Left lobe of liver (tissue), 2 donors: ENCODE results near the gene FTO. TPM values are rescaled to one million over a fixed set of nuclear protein-coding genes. Genes with fewer than 3 reads are reported as not detected.

Experiments
- ATAC-seq: fragments of 200-7000 bp; cut with Tn5 transposase; one replicate; pipeline ENCODE4 v1.9.1; 2020; ENCODE audit warnings: mild to moderate bottlenecking, moderate library complexity
- DNase-seq: peaks from one replicate; pipeline ENCODE4 v3.0.0-alpha.2; 2020; ENCODE audit warnings: low spot score
- total RNA-seq: library from RNA; stranded (reverse); gene quantifications from one replicate; pipeline ENCODE4 v1.2.1, GENCODE V29; 2021
- donor health status: DM: no; HTN: no; CAD: no; lungs with moderate emphysema.
- donor health status: DM: no; HTN: yes; CAD: no.

The FTO gene
- total RNA-seq, 1 donor from 2014 or later = 29.9 TPM

DNA sequence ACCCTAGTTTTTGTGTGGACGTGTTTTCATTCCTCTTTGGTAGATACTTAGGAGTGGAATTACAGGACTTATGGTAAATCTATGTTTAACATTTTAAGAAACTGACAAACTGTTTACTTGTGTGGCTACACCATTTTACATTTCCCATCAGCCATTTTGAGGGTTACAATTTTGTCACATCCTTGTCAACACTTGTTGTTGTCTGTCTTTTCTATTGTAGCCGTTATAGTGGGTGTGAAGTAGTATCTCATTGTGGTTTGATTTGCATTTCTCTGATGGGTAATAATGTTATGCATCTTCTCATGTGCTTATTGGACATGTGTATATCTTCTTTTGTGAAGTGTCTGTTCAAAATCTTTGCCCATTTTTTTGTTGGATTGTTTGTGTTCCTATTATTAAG lies 4.5 kb downstream of the FTO start:
- ATAC-seq (no peak), DNase-seq (no peak)

DNA sequence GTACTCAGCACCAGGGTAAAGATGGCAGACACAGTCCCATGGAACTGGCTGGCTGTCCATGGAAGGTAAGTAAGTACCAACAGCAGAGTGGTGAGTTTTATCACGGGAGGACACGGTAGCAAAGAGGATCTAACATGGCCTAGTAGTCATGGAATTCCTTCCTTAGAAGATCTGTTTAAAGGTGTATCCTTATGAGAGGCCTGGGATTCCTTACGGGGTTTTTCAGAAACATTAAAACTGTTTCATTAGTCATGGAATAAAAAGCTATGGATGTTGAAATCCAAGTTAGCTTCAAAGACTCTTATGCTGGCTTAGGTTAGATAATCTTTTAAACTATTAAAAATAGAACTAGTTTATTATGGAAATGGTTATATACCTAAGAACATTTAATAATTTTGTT lies 7.4 kb downstream of the FTO start:
- ATAC-seq (no peak), DNase-seq (no peak)

DNA sequence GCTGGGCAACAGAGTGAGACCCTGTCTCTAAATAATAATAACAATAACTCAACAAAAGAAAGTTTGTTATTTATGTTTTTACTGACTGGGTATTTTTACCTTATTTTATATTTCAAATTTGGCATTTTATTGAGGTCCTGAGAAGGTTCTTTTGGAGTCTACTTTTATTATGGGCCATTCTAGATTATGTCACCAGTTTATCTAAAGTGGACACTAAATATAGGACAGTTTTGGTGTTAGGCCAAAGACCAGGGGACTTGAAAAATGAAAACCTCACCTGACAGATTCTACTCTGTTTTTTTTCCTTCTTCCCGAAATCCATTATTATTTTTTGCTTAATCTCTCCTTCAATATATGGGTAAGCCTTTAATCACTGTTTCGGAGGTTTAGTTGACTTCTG lies 8.1 kb downstream of the FTO start:
- no peak for ATAC-seq
- no peak for DNase-seq

DNA sequence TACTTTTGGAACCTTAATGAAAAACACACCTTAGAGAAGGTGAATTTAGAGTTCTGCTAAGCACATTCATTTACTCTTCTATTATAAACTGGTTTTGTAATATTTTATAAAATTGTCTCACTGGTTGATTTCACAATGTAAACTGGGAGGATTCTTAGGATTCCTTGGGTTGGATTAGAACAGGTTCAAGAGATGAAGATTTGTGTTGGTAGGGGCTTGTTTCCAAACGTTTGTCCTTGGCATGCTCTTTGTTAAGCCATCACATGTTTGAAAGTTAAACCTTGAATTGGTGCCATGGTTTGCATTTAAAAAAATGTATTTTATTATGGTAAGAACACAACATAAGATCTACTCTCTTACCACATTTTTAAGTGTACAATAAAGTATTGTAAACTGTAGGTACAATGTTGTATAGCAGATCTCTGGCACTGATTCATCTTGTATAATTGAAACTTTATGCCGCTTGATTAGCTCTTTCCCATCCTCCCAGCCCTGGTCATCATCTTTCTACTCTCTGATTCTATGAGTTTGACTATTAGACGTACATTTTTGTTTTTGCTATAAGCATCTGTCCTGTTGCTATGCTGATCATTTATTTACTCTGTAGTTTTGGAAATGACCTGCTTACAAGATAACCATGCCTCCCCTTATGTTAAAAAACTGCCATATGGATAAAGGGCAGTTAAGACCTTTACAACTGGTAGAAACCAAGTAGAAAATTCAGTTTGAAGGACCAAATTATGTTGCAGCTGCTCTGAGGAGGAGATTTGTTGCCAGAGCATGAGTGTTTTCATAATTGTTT lies 9.6 kb downstream of the FTO start:
- DNase-seq (no peak), ATAC-seq (no peak)

DNA sequence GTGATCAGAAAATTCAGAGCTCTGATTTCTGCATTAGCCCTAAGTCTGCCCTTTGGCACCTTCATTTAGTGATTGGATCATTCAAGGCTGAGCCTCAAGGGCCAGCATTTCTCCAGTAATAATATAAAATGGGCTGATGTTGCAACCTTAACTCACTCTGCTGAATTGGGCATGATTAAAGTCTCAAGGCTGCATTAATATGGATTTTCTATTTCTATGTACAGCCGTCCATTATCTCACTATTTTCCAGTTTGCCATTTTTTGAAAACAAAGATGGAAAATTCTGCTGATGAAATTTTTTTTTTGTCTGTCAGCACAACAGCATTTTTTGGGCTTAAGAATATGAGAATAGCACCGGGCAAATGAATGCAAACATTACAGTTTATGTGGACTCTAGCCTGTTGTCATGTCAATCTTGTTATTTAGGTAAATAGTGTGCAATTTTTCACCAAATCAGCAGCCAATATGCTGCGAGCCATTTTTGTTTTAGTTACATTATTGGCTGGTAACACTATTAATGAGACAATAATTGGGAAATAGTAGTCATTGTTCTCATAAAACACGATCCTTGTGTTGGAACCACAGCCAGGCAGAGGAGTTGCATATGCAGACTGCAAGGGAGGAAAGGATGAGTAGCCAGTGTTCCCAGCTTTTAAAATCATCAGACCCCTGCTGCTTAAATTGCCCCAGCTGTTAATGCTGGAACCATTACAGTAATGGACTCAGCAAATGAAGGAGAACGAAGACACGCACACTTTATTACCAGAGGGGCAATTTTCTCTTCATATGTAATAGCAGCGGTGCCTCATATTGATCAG lies 10.5 kb downstream of the FTO start:
- ATAC-seq = no peak
- DNase-seq = no peak

DNA sequence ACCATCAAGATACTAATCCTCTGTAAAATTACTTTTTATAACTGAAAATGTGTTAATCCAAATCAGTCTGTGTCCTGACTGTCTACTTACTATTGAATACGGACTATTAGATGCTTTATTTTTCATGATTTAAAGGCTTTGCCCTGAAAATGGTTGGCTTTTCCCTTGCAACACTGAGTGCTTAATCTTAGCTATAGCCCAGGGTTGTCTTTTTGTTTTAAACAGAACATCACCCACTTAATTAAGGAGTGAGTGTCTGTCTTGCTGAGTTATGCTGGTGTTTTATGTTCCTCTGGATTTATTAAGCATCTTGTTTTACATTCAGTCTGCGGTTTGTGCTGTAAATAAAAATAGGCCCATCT lies 11.0 kb downstream of the FTO start:
- no peak for ATAC-seq

DNA sequence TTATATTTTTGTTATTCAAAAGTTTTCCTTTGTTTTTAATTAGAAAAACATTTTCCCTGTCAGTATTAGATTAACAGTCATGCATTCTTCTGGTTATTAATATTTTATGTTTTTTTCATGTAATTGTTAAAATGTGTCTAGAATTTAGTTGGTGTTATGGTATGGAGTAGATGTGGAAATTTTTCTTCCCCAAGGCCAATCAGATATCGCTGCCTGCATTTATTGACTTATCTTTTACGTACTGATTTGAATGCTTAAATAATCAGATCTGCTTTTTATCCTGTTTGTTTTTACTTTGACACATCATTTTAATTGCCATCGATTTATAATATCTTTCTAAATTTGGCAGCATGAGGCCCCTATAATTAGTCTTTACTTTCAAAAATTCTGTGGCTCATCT lies 13.6 kb downstream of the FTO start:
- ATAC-seq = no peak
- DNase-seq = no peak

More for the DNA sequence above, 11.0 kb downstream of the FTO start:
- no peak for DNase-seq

DNA sequence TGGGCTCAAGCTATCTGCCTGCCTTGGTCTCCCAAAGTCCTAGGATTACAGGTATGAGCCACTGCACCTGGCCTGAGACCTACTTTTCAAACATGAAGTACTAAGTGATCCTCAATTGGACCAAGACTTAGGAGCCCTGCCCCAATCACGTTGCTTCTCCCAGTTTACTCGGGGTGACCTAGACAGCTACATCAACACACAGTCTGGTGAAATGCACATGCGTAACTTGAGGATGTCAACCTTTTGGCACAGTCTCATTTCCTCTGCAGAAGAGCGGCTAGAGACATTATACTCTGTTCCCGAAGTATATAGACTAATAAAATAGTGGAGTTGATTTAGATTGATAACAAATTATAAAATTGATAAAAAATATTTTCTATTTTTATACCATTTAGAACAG lies 17.1 kb downstream of the FTO start:
- ATAC-seq (no peak), DNase-seq (no peak)

DNA sequence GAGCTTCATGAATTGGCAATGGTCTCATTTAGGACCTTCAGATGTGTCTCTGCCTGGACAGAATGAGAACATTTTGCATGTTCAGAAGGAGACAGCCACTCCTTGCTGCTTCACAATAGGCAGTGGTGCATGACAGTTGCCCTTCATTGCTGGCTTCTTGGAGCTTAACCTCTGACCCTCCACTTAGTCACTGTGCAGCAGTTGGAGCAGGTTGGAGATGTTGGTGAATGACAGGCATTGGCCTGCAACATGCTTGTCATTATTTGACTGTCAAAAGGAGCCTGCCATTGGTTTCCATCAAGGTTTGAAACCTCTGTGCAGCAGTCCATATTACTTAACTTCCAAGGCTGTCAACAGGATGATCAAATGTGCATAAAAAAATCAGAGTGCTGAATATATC lies 22.7 kb downstream of the FTO start:
- ATAC-seq (no peak), DNase-seq (no peak)

DNA sequence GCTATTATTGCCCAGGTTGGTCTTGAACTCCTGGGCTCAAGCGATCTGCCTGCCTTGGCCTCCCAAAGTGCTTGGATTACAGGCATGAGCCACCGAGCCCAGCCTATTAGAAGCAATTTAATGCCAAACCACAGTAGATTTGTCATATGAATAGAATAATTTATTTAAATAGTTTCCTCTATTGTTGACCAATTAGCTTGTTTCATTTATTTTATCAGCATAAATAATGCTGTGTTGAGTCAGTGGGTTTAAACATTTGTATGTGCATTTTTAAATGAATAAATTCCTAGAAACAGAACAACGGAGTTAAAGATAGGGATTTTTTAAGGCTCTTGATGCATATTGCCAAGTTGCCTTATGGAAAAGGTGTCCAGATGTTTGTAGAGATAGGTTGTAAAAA lies 26.7 kb downstream of the FTO start:
- no peak for ATAC-seq
- no peak for DNase-seq

DNA sequence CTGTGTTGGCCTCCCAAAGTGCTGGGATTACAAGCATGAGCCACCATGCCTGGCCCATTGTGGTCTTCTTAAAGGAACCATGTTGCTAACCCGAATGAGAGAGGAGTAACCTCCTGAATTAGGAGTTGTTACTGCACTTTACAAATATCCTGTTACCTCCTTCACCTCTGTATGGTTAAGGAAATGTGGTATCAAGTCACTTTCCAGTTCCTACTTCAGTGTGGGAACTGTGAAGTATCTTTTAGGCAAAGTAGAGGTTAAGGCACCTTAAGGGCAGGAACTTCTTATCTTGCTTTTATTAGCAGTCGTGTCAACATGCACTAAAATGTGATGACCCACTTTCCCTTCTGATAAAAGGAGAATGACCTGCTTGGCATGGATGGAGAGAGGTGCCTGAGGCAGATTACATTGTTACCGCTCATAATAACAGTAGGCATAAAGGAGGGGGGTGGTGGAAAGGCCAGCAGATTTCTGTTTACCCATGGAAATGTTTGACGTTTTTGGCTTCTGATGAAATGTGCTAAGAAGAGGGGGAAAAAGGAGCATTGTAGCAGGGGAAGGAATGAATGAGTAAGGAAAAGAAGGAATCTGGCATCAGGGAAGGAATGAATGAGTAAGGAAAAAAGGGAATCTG lies 28.5 kb downstream of the FTO start:
- no peak for DNase-seq
- peak; percentile 90 for ATAC-seq

DNA sequence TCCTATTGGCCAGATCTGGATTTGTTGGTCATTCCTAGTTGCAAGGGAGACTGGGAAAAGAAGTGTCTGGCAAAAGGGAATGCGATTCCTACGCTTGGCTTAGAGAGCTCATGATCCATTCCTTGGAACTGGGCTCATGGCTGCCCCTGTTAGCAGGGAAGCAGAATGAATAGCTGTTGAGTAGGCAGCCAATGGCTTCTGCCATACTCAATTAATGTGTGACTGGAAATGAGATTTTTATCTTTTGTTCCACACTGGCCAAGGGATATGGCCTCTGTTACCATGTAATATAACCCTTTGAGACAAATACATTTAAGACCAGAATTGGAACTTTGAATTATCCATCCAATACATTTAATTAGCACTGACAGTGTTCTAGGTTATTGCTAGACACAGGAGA lies 31.0 kb downstream of the FTO start:
- no peak for DNase-seq
- no peak for ATAC-seq

DNA sequence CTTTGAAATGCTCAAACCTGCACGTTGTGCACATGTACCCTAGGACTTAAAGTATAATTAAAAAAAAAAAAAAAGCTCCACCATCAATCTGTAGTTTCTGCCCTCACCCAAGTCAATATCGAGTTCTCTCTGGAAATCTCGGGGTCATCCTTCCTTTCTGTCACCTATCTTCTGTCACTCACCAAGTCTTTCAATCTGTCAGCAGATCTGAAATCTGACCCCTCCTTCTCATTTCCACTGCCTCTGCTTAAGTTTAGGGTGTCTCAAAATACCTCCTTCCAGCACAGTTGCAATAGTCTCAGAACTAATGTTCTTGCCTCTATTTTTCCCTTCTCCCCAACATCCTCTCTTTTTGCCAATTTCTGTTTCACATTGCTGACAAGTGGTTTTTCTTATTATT lies 32.3 kb downstream of the FTO start:
- no peak for ATAC-seq
- DNase-seq = no peak

DNA sequence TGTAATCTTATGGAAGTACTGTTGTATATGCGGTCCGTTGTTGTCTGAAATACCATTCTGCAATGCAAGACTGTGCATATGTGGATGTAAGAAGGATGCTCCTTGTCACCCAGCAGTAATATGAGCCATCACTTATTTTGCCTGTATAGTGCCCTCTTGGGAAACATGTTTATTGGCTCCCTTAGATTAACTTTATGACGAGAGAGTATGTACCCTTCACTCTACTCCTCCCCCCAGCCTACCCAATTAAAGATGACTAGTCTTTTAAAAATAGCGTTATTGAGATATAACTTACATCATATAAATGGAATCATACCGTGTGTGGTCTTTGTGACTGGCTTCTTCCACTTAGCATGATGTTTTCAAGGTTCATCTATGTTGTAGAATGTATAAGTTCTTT lies 33.6 kb downstream of the FTO start:
- DNase-seq (no peak), ATAC-seq (no peak)

DNA sequence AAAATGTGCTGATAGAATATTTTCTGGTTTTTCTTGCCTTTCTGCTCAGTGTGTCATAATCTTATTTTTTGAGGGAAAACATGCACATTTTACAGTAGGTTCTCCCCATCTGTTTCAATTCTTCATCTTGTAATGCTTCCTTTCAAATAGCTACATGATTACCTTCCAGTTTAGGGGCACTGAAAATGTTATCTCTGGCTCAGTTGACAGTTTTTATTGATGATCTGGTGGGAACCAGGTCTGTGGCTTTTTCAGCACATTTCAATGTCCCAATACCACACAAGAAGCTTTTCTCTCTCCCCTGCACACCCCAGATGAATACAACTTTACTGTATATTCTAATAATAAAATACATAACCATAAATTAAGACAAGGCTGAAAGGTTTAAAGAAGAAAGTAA lies 36.5 kb downstream of the FTO start:
- DNase-seq (no peak), ATAC-seq (no peak)

DNA sequence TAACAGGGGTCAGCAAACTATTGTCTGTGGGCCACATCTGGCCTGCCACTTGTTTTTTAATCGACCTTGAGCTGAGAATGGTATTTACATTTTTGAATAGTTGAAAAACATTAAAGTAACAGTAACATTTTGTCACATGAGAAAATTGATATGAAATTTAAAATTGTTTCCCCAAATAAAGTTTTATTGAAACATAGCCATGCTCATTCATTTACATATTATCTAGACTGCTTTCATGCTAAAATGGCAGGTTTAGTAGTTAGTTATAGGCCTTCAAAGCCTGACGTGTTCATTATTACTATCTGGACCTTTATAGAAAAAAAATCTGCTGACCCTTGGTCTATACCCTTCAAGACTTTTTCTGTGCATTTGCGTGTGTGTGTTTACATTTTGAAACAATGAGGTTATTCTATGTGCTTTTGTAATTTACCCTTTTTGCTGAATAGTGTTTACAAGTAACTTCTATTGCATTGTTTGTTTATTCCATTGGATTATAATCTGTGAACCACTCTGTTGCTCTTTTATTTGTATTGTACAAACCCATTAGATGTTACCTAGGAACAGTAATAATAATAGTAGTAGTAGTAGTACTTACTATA lies 37.1 kb downstream of the FTO start:
- DNase-seq = no peak
- ATAC-seq = no peak

DNA sequence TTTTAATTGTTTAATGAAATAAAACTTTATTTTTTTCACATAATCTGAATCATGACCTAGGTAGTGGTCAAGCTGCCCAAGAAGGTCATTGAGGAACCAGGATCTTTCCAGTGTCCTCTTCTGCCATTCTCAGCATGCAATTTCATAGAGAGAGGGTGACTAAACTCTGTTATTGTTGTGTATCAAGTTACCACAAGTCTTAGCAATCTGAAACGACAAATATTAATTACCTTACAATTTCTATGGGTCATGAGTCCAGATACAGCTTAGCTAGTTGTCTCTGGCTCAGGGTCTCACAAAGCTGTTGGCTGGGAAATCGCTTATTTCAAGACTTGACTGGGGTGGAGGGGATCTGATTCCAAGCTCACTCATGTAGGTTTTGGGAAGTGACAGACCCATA lies 37.6 kb downstream of the FTO start:
- no peak for ATAC-seq
- DNase-seq = no peak

DNA sequence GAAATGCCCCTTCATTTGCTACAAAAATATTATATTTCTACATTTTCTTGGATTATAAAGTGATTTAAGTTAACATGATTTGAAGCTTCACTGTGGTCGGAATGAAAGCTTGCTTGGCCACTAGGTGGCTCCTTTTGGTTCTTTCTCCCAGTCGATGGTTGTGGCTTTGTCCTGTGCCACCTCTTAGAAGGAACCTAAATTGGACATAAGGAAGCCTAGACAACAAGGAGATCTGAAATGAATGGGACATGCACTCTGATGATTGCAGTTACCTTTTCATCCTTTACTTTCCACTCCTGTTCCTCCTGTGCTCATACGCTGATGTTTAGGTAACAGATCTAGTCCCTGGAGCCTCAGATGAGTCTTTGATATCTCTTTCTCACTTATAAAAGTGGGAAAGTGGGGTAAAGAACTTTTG lies 39.2 kb downstream of the FTO start:
- peak; percentile 75 for ATAC-seq

DNA sequence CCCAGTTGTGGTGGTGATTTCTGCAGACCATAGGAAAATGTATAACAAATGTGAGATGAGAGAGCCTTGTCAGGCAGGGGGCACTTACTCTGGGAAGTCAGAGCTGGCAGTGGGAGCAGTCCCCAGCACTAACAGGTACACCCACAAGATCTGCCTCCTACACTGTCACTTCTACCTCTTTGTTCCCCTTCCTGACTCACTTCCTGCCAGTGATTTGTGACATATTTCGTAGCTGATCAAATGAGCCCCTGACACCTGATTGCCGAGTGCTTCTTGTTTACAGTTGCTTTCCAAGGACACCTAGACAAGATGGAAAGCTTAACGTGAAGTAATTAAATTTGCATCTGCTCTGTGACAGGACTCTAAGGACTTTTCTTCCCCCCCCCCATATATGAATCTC lies 40.5 kb downstream of the FTO start:
- DNase-seq (no peak), ATAC-seq (no peak)

More for the DNA sequence above, 39.2 kb downstream of the FTO start:
- no peak for DNase-seq

DNA sequence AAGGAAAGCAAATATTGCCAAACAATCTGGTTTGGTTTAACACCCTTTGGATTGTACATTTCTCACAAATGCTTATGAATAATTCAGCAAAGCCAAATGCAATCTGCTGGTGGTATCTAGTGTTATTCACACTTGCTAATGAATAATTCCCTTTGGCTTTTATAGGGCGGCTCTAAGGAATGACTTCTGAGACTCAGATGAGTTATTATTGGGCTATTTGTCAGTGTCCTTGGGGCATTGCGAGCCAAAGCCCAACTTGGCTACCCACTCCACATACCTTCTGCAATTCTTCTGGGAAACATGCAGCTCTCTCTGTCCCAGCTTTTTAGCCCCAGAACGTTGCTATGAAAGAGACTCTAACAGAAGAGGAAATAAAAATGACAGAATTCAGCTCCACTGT lies 41.1 kb downstream of the FTO start:
- ATAC-seq (no peak), DNase-seq (no peak)

DNA sequence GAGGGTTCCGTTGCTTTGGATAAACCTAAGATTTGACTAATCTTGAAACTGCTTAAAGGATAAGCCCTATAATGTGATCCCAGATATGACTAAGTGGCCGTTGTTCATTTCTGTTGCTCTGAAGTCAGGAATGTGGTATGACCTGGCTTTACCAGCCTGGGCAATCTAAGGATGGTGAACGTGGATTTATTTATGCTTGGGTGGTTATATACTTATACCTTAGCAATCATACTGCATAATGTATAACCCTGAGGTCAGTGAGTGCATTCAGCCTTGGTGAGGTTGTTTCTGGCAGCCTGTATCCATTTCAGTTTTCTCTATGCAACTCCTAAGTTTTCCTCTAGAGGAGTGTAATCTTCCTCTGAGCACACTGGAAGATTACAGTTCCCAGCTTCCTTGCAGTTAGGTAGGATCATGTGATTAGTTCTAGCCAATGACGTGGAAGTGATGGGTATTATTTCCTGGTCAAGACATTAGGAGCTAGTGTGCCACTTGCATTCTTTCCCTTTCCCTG lies 41.9 kb downstream of the FTO start:
- no peak for DNase-seq
- no peak for ATAC-seq
